A549 (cell line): ENCODE measurements around the gene NKTR.
"Not testable (repeated sequence)": the region's sequence is repeated elsewhere in the genome, so short reads cannot be mapped to it uniquely, and the experiment has no call there.

Experiments used
- E2F6 ChIP-seq: IDR thresholded peaks from 2 replicates; pipeline ENCODE4 v1.6.1; 2012; ENCODE audit warnings: low read depth, borderline replicate concordance
- JUN ChIP-seq, 2 experiments: fragments of >200 bp; sonication (Bioruptor Twin); formaldehyde crosslinking; IDR thresholded peaks; 2 replicates in 1 of 2; 3 replicates in 1 of 2; pipeline ENCODE4 v1.6.1; 2016 to 2017
- POLR2A ChIP-seq: IDR thresholded peaks from 2 replicates; pipeline ENCODE4 v1.6.1; 2012; ENCODE audit warnings: mild to moderate bottlenecking, low read length
- RARB ChIP-seq: fragments of 250-450 bp; sonication (Bioruptor Pico); IDR thresholded peaks from 2 replicates; pipeline ENCODE4 v1.8.0; 2021; ENCODE audit warnings: mild to moderate bottlenecking, moderate library complexity
- REST ChIP-seq: fragments of 200-600 bp; sonication (generic); IDR thresholded peaks from 2 replicates; pipeline ENCODE4 v1.6.1; 2016; ENCODE audit warnings: antibody characterized with exemption, mild to moderate bottlenecking, moderate library complexity

- not testable (repeated sequence) for TF ChIP-seq POLR2A; E2F6; JUN (IDR thresholded peaks at IDR 0.05); RARB (CRISPR knock-in tag); REST
Observed at GRCh38 chr3:42556817-42557216, 43.7 kb upstream of the NKTR start.
